NCI-H1694 (cell line): ENCODE measurements around the gene FMO1.
"Not testable (repeated sequence)": the region's sequence is repeated elsewhere in the genome, so short reads cannot be mapped to it uniquely, and the experiment has no call there.

ENCODE experiments used
- DNase-seq: peaks from one replicate; lab custom pipeline; 2025; lab: John Stamatoyannopoulos, UW

The FMO1 gene

GRCh38 chr1:171279678-171280077, 31.4 kb downstream of the FMO1 start:
- no peak for DNase-seq

GRCh38 chr1:171280599-171280998, 32.3 kb downstream of the FMO1 start:
- no peak for DNase-seq

GRCh38 chr1:171286032-171286705, 37.9 kb downstream of the FMO1 start:
- DNase-seq = no peak

- no peak for DNase-seq
Measured at GRCh38 chr1:171290621-171291020, 42.3 kb downstream of the FMO1 start.

- no peak for DNase-seq
Measured at GRCh38 chr1:171292799-171293198, 44.5 kb downstream of the FMO1 start.

GRCh38 chr1:171295383-171295782, 47.1 kb downstream of the FMO1 start:
- not testable (repeated sequence) for DNase-seq

- no peak for DNase-seq
Measured at GRCh38 chr1:171295821-171296220, 47.5 kb downstream of the FMO1 start.

- DNase-seq = no peak
Measured at GRCh38 chr1:171296897-171297296, 48.6 kb downstream of the FMO1 start.

- no peak for DNase-seq
Measured at GRCh38 chr1:171298696-171299095, 50.4 kb downstream of the FMO1 start.

GRCh38 chr1:171299342-171299741, 51.0 kb downstream of the FMO1 start:
- no peak for DNase-seq

GRCh38 chr1:171300401-171300800, 52.1 kb downstream of the FMO1 start:
- DNase-seq = no peak

- DNase-seq = no peak
Measured at GRCh38 chr1:171310661-171311087, 62.4 kb downstream of the FMO1 start.

- no peak for DNase-seq
Measured at GRCh38 chr1:171311771-171312558, 63.7 kb downstream of the FMO1 start.

GRCh38 chr1:171313319-171313834, 65.1 kb downstream of the FMO1 start:
- no peak for DNase-seq

- peak; percentile 69 for DNase-seq
Measured at GRCh38 chr1:171313835-171314320, 65.6 kb downstream of the FMO1 start, which contains the start of gene FMO4. Gene FMO4, plus strand, starts transcription at chr1:171314183. Its CDS starts 5,643 bp downstream, at chr1:171319826.

- no peak for DNase-seq
Measured at GRCh38 chr1:171329251-171329650, 81.0 kb downstream of the FMO1 start.

- no peak for DNase-seq
Measured at GRCh38 chr1:171334024-171334640, 85.8 kb downstream of the FMO1 start.
